Measurements from ENCODE around the gene TCF12.
"Not testable (repeated sequence)": the region's sequence is repeated elsewhere in the genome, so short reads cannot be mapped to it uniquely, and the experiment has no call there.

Gene TCF12

DNA sequence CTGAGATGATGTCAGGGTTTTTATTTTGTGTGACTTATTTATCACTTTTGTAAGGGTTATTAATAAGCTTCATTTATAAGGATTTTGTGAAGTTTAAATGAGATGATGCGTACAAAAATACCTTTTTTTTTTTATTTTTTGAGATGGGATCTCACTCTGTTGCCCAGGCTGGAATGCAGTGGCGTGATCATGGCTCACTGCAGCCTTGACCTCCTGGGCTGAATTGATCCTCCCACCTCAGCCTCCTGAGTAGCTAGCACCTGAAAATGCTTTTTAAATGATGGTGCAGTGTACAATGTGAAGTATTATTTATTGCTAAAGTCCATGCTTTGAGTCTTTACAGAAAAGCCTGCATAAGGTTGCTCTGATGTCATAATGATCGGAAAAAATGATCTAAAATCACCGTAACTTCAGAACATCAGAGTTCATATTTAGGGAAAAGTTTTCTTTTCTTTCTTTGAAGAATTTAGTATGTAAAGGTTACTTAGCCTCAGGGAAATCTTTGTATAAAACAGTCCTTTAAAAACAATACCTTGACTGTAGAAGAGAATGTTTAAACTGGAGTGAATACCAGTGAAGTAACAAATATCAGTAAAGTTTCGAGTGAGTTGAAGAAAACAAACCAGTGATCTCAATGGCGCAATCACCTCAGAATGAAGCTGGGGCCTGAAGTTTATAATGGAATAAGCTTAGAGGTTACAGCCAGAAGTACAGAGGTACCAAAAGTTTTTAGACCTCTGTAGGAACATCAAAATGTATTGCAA lies 29.7 kb downstream of the TCF12 start:
- no peak for DNase-seq

- no peak for DNase-seq
Measured at GRCh38 chr15:56948764-56949101, 30.3 kb downstream of the TCF12 start.

- DNase-seq: no peak
Measured at GRCh38 chr15:56950979-56951378, 32.5 kb downstream of the TCF12 start.

DNA sequence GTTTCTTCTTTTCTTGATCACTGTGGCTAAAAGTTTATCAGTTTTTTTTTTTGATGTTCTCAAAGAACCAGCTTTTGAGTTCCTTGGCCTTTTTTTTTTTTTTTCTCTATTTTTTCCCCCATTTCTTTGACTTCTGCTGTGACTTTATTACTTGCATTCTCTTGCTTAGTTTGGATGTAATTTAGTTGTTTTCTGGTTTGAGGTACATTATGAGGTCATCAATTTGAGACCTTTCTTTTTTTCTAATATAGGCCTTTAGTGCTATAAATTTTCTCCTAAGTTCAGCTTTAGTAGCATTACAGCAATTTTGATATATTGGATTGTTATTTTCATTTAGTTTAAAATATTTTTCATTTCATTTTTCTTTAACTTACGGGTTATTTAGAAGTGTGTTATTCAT lies 35.3 kb downstream of the TCF12 start:
- no peak for DNase-seq

- DNase-seq: not testable (repeated sequence)
Measured at GRCh38 chr15:56955011-56955410, 36.6 kb downstream of the TCF12 start.

DNA sequence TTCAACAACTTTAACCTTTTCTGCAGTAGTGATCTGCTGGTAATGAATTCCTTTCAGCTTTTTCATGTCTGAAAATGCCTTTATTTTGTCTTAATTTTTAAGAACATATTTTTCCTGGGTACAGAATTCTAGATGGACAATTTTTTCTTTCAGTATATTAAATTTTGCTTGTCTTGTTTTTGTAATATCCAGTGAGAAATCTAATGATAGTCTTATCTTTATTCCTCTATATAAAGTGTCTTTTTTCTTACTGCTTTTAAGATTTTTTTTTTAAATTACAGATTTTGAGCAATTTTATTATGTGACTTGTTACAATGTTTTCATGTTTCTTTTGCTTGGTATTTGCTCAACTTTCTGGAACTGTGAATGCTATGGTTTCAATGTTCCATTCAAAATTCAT lies 38.1 kb downstream of the TCF12 start:
- DNase-seq: no peak

GRCh38 chr15:56957812-56958406 lies 39.5 kb downstream of the TCF12 start:
- no peak for DNase-seq

DNA sequence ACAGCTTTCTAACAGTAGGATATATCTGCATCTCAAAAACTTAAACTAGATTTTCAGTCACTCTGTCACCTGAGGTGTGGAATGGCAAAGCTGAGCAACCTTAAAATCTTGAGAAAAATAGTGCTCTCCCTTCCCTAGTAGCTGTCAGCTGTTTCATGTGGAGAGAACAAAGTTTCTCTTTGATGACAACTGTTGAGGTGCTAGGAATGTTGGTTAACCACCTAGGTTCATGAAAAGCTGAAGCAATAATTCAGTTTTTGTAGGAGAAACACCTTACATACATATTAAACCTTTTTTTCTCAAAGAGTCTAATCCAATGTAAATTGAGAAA lies 40.8 kb downstream of the TCF12 start:
- no peak for DNase-seq

DNA sequence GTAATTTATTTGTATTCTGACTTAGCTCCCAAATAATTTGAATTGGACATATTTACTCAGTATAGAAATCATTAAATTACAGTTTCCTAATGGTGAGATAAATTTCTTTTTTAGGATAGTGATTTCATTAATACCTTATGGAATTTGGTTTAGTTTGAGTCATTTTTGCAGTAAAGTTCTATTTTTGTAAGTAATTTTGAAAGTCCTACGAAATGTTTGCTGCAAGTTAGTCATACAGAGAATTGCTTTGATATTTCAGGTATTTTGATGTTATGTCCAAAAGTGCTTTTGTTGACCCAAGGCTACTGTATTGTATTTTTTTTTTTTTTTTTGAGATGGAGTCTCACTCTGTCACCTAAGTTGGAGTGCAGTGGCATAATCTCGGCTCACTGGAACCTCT lies 41.7 kb downstream of the TCF12 start:
- DNase-seq: no peak

GRCh38 chr15:56963126-56963525 lies 44.7 kb downstream of the TCF12 start:
- DNase-seq: no peak

DNA sequence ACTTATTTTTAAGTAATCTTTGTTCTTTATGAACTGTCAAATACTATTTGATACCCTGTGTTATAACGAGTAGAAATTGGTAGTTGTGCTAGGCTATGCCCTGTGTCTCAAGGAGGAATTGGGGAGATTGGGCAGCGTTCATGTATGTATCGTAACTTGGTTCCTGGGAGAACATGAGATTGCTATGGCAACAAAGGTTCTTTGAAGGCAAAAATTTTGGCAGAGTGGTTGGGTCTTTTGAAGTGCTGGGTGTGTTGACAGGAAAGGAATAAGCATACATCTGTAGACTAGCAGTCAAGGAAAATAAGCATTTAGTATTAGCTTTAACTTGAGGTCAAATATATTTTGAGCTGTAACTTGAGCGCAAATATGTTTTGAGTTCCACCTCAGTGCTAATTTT lies 45.3 kb downstream of the TCF12 start:
- peak in 1 of 2 donors; percentile 9 for DNase-seq

DNA sequence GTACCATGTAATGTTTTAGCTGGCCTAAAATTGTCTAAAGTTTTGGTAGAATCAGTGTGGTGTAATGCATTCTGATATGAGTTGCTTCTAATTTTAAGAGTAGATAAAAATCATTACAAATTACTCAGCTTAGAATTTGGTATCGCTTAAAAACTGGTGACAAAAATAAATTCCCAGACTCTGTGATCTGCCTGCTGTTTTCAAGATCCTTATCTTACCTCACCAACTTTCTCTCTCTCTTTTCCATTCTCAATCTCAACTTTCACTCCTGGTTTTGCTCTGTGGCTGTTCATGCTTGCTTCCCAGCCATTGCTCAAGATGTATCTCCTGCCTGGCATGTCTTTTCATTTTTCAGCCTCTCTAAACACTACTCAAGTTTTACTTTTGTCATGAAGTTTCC lies 45.7 kb downstream of the TCF12 start:
- DNase-seq: no peak

DNA sequence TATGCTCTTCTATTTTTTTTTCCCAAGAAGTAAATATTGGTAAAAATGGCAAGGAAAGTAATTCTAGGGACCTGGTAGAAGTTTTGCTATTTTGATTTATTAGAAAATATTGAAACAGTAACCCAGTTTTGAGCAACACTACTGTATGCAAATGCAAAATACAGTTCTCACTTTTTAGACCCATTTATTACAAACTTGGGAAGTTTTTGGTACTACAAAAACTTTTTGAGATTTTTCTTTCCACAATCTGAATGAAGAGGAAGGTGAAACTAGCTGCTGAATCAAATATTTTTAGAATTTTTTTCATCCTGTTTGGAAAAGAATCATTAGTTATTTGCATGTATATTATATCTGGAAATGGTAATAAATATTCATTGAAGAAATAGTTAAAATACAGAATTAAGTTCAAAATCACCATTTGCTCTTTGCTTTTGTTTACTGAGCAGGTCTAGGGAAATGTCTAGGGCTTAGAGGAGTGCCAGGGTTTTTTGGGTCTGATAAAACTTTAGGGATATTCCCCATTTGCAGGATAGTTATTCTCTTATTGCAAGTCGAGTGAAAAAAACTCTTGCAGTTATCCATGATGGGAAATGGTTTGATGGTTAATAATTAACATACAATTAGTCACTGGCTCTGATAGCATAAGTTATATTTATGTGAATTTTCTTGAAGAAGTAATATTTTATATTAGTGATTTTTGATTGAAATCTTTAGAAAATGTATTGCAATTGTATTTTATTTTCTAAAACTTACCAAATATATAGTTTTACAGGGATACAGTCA lies 47.0 kb downstream of the TCF12 start:
- no peak for DNase-seq

- DNase-seq: no peak
Measured at GRCh38 chr15:56967336-56967735, 48.9 kb downstream of the TCF12 start.

DNA sequence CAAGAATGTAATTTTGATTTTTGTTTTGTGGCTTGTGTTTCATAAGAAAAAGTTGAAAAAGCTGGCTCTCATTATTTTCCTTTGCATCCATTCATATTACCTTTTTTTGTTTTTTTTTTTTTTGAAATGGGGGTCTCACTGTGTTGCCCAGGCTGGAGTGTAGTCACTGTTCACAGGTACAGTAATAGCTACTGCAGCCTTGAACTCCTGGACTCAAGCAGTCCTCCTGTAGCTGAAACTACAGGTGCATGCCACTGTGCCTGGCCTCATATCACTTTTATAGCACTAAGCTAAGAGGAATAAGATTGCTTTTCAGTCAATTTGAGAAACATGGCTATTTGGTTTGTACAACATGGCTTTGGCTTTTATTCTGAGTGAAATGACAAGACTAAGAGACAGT lies 49.8 kb downstream of the TCF12 start:
- no peak for DNase-seq

GRCh38 chr15:56968821-56969220 lies 50.4 kb downstream of the TCF12 start:
- DNase-seq: no peak

- no peak for DNase-seq
Measured at GRCh38 chr15:56969265-56969895, 50.9 kb downstream of the TCF12 start.

DNA sequence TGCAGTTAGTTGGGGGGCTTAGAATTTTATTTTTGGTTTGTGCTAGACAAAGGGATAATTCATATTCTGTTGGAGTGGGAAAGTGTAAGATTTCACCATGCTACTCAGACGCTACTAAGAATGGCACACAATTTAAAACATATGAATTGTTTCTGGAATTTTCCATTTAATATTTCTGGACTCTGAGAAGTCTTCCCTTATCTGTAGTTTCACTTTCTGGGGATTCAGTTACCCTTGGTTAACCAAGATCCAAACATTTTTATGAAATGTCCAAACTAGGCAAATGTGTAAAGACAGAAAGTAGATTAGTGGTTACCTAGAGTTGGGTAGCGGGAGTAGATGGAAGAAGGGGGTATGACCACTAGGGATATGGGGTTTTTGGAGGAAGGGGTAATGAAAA lies 53.1 kb downstream of the TCF12 start:
- no peak for DNase-seq

- DNase-seq: no peak
Measured at GRCh38 chr15:56972016-56972415, 53.6 kb downstream of the TCF12 start.

- DNase-seq: no peak
Measured at GRCh38 chr15:56972426-56972825, 54.0 kb downstream of the TCF12 start.

DNA sequence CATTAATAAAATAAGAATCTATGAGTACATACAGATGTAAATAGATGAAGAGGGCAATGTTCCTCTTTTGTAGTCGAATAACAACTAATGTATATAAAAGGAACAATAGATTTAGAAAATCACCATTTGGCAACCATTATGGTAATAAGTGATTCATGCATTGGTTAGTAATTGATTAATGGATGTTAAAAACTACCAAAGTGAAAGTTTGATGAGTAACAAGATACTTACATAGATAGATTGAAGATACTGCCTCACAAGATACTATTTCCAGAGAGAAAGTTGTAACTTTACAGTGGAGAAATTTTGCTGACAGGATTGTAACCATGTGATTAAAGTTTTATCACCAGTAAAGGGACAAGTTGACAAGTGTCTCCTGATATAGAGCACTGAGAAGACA lies 55.0 kb downstream of the TCF12 start:
- DNase-seq: no peak

DNA sequence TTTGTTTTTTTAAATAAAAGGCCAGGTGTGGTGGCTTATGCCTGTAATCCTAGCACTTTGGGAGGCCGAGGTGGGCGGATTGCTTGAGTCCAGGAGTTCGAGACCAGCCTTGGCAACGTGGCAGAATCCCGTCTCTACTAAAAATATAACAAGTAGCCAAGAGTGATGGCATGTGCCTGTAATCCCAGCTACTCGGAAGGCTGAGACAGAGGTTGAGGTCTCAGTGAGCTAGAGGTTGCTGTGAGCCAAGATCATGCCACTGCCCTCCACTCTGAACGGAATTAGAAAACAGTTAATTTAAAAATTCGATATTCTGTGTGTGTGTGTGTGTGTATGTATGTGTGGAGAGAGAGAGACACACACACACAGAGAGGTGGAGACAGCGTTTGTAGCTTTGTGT lies 58.8 kb downstream of the TCF12 start:
- no peak for DNase-seq

- DNase-seq: no peak
Measured at GRCh38 chr15:56978898-56979662, 60.6 kb downstream of the TCF12 start.

All from CD4-positive, alpha-beta T cell treated with Interferon alpha-2 for 1 hour (primary cell).